Stimulated activated CD4-positive, alpha-beta T cell treated with anti-CD3 and anti-CD28 coated beads, Interleukin-4, amount 100 ng/mL, for 1 hour (primary cell): ENCODE results near the gene GTF3C6.
"Not testable (repeated sequence)": the region's sequence is repeated elsewhere in the genome, so short reads cannot be mapped to it uniquely, and the experiment has no call there.

ENCODE experiments used
- DNase-seq: peaks from one replicate; pipeline ENCODE4 v3.0.0-alpha.2; 2020

Gene GTF3C6

GRCh38 chr6:110980227-110980626 is 21.7 kb downstream of the GTF3C6 start:
- no peak for DNase-seq

- DNase-seq, result no peak
Measured at GRCh38 chr6:110980648-110981047, 22.1 kb downstream of the GTF3C6 start.

GRCh38 chr6:110981202-110981600 is 22.7 kb downstream of the GTF3C6 start:
- no peak for DNase-seq

GRCh38 chr6:110990840-110991576 is 32.5 kb downstream of the GTF3C6 start:
- no peak for DNase-seq

GRCh38 chr6:110996691-110997090 is 38.2 kb downstream of the GTF3C6 start:
- no peak for DNase-seq

- DNase-seq, result no peak
Measured at GRCh38 chr6:110999634-111000270, 41.2 kb downstream of the GTF3C6 start.

- DNase-seq, result no peak
Measured at GRCh38 chr6:111002350-111002749, 43.8 kb downstream of the GTF3C6 start.

GRCh38 chr6:111011360-111012142 is 53.0 kb downstream of the GTF3C6 start:
- DNase-seq, result no peak

- DNase-seq, result no peak
Measured at GRCh38 chr6:111012143-111012452, 53.6 kb downstream of the GTF3C6 start.

GRCh38 chr6:111012520-111012919 is 54.0 kb downstream of the GTF3C6 start:
- DNase-seq, result not testable (repeated sequence)

- no peak for DNase-seq
Measured at GRCh38 chr6:111013144-111013915, 54.8 kb downstream of the GTF3C6 start.

GRCh38 chr6:111015389-111016124 is 57.1 kb downstream of the GTF3C6 start:
- no peak for DNase-seq

GRCh38 chr6:111017241-111017640 is 58.7 kb downstream of the GTF3C6 start:
- not testable (repeated sequence) for DNase-seq
